ENCODE data around the gene BRWD1.
A peak's percentile ranks its signal among the peaks of the same experiment; 100 is the strongest.

BRWD1 gene

GRCh38 chr21:39313571-39314142 lies at the start of gene BRWD1:
Gene BRWD1, minus strand, starts transcription at chr21:39313632. Its CDS starts 141 bp downstream, at chr21:39313491.
- DNase-seq (ENCODE audit: low read depth) = peak; percentile 87
- TF ChIP-seq CTCF (conservative IDR thresholded peaks at IDR 0.05; ENCODE audit: low read depth, low read length) = no peak
- peak within 1 kb of the TSS; percentile 76 for H3K4me3 ChIP-seq (ENCODE audit: low read depth, low read length)

GRCh38 chr21:39362733-39363132 lies 49.3 kb upstream of the BRWD1 start:
- no peak for DNase-seq (ENCODE audit: low read depth)
- TF ChIP-seq CTCF (conservative IDR thresholded peaks at IDR 0.05; ENCODE audit: low read depth, low read length) = no peak
- no peak overlapping the region for H3K4me3 ChIP-seq (ENCODE audit: low read depth, low read length)

GRCh38 chr21:39359382-39359781 lies 46.0 kb upstream of the BRWD1 start:
- no peak for DNase-seq (ENCODE audit: low read depth)
- no peak overlapping the region for H3K4me3 ChIP-seq (ENCODE audit: low read depth, low read length)
- TF ChIP-seq CTCF (conservative IDR thresholded peaks at IDR 0.05; ENCODE audit: low read depth, low read length) = no peak

GRCh38 chr21:39353295-39353694 lies 39.9 kb upstream of the BRWD1 start:
- H3K4me3 ChIP-seq (ENCODE audit: low read depth, low read length) = no peak overlapping the region
- DNase-seq (ENCODE audit: low read depth) = peak; percentile 47
- TF ChIP-seq CTCF (conservative IDR thresholded peaks at IDR 0.05; ENCODE audit: low read depth, low read length) = no peak

GRCh38 chr21:39350094-39351005 lies 36.9 kb upstream of the BRWD1 start:
- H3K4me3 ChIP-seq (ENCODE audit: low read depth, low read length) = peak overlapping the region; percentile 67
- TF ChIP-seq CTCF (conservative IDR thresholded peaks at IDR 0.05; ENCODE audit: low read depth, low read length) = no peak
- DNase-seq (ENCODE audit: low read depth) = no peak

GRCh38 chr21:39349211-39350093 lies 36.0 kb upstream of the BRWD1 start:
- no peak for TF ChIP-seq CTCF (conservative IDR thresholded peaks at IDR 0.05; ENCODE audit: low read depth, low read length)
- peak overlapping the region; percentile 67 for H3K4me3 ChIP-seq (ENCODE audit: low read depth, low read length)
- DNase-seq (ENCODE audit: low read depth) = peak; percentile 97

Measured in choroid plexus epithelial cell (primary cell).